Hematopoietic multipotent progenitor cell treated with erythropoietin and hydrocortisone succinate and interleukin-3 and kit ligand, for 17 days (in vitro differentiated cells): ENCODE data around the gene CAPN5.

ENCODE experiments used
- DNase-seq: peaks from one replicate; pipeline ENCODE4 v3.0.0-alpha.2; 2015; ENCODE audit warnings: low spot score

The CAPN5 gene

GRCh38 chr11:77100166-77101042, 33.6 kb downstream of the CAPN5 start:
- DNase-seq = no peak

- DNase-seq = peak; percentile 12
Measured at GRCh38 chr11:77101043-77101537, 34.3 kb downstream of the CAPN5 start.

- no peak for DNase-seq
Measured at GRCh38 chr11:77102246-77103210, 35.8 kb downstream of the CAPN5 start, which contains the start of gene OMP. Gene OMP (plus strand): TSS chr11:77102840. CDS start chr11:77102840, 0 bp downstream.

GRCh38 chr11:77103319-77103718, 36.5 kb downstream of the CAPN5 start:
- no peak for DNase-seq

- DNase-seq = no peak
Measured at GRCh38 chr11:77104727-77105126, 38.0 kb downstream of the CAPN5 start.

- no peak for DNase-seq
Measured at GRCh38 chr11:77106321-77106720, 39.5 kb downstream of the CAPN5 start.

- no peak for DNase-seq
Measured at GRCh38 chr11:77106759-77107158, 40.0 kb downstream of the CAPN5 start.

GRCh38 chr11:77107950-77108349, 41.2 kb downstream of the CAPN5 start:
- no peak for DNase-seq

- DNase-seq = no peak
Measured at GRCh38 chr11:77108436-77108835, 41.7 kb downstream of the CAPN5 start.

GRCh38 chr11:77109236-77110019, 42.7 kb downstream of the CAPN5 start:
- DNase-seq = no peak

- no peak for DNase-seq
Measured at GRCh38 chr11:77110836-77111235, 44.1 kb downstream of the CAPN5 start.

GRCh38 chr11:77111277-77111676, 44.5 kb downstream of the CAPN5 start:
- DNase-seq = no peak

GRCh38 chr11:77111946-77112345, 45.2 kb downstream of the CAPN5 start:
- DNase-seq = no peak

GRCh38 chr11:77112641-77113381, 46.0 kb downstream of the CAPN5 start:
- DNase-seq = no peak

GRCh38 chr11:77113382-77114088, 46.8 kb downstream of the CAPN5 start:
- DNase-seq = peak; percentile 53

GRCh38 chr11:77114089-77114463, 47.3 kb downstream of the CAPN5 start:
- no peak for DNase-seq

GRCh38 chr11:77115181-77115611, 48.4 kb downstream of the CAPN5 start:
- no peak for DNase-seq

- no peak for DNase-seq
Measured at GRCh38 chr11:77115956-77116355, 49.2 kb downstream of the CAPN5 start.

GRCh38 chr11:77117492-77117891, 50.7 kb downstream of the CAPN5 start:
- DNase-seq = no peak

- DNase-seq = no peak
Measured at GRCh38 chr11:77118086-77118485, 51.3 kb downstream of the CAPN5 start.
